CD4-positive, alpha-beta T cell treated with Interleukin-17A for 4 hours (primary cell): ENCODE measurements around the gene TMC5.

Source experiments
- DNase-seq: peaks from one replicate; pipeline ENCODE4 v3.0.0-alpha.2; 2020; ENCODE audit warnings: mixed read lengths

TMC5 gene

GRCh38 chr16:19507867-19508266 is 90.2 kb downstream of the TMC5 start:
- DNase-seq = no peak

GRCh38 chr16:19512297-19512696 is 94.6 kb downstream of the TMC5 start:
- DNase-seq = no peak

- no peak for DNase-seq
These were observed 95.8 kb downstream of the TMC5 start for GRCh38 chr16:19513377-19514053.

GRCh38 chr16:19515757-19516156 is 98.1 kb downstream of the TMC5 start:
- no peak for DNase-seq

- DNase-seq = no peak
These were observed 99.9 kb downstream of the TMC5 start for GRCh38 chr16:19517424-19518089.

GRCh38 chr16:19518388-19518787 is 100.7 kb downstream of the TMC5 start:
- DNase-seq = no peak

- DNase-seq = peak; percentile 5
These were observed 103.2 kb downstream of the TMC5 start for GRCh38 chr16:19520861-19521331.

GRCh38 chr16:19521471-19522396 is 104.1 kb downstream of the TMC5 start, which contains the start of gene GDE1:
TSS of gene GDE1 (minus strand) at chr16:19522098. CDS start at chr16:19521964, 134 bp downstream.
- peak; percentile 97 for DNase-seq

- peak; percentile 3 for DNase-seq
These were observed 104.7 kb downstream of the TMC5 start for GRCh38 chr16:19522397-19522732.

GRCh38 chr16:19522760-19523159 is 105.1 kb downstream of the TMC5 start:
- no peak for DNase-seq

- DNase-seq = no peak
These were observed 105.5 kb downstream of the TMC5 start for GRCh38 chr16:19523184-19523558.

GRCh38 chr16:19523559-19524355 is 106.1 kb downstream of the TMC5 start, which contains the start of gene CCP110:
TSS of gene CCP110 (plus strand) at chr16:19523942. CDS start at chr16:19527882, 3,940 bp downstream.
- peak; percentile 95 for DNase-seq

GRCh38 chr16:19524356-19524615 is 106.6 kb downstream of the TMC5 start:
- no peak for DNase-seq

- no peak for DNase-seq
These were observed 107.1 kb downstream of the TMC5 start for GRCh38 chr16:19524616-19525384.

- DNase-seq = no peak
These were observed 107.7 kb downstream of the TMC5 start for GRCh38 chr16:19525385-19525723.

- no peak for DNase-seq
These were observed 109.5 kb downstream of the TMC5 start for GRCh38 chr16:19527161-19527560.

- DNase-seq = no peak
These were observed 111.0 kb downstream of the TMC5 start for GRCh38 chr16:19528666-19529065.

- DNase-seq = no peak
These were observed 114.9 kb downstream of the TMC5 start for GRCh38 chr16:19532601-19533000.

GRCh38 chr16:19540241-19540970 is 122.7 kb downstream of the TMC5 start:
- DNase-seq = no peak

- no peak for DNase-seq
These were observed 124.6 kb downstream of the TMC5 start for GRCh38 chr16:19542138-19542821.
